Ovary (tissue), 9 donors: Measurements from ENCODE around the gene CMTM2. TPM values are rescaled to one million over a fixed set of nuclear protein-coding genes. Genes with fewer than 3 reads are reported as not detected.
"Not testable (repeated sequence)": the region's sequence is repeated elsewhere in the genome, so short reads cannot be mapped to it uniquely, and the experiment has no call there.

Experiments used
- DNase-seq, 5 donors: peaks; one replicate each; pipeline ENCODE4 v3.0.0-alpha.2; 2019 to 2020
- H3K27ac ChIP-seq, 2 donors: fragments of 200-600 bp; one replicate each; pipeline versions ENCODE4 v1.5.1 to v1.8.0; 2019 to 2022
- H3K27me3 ChIP-seq: fragments of 200-600 bp; one replicate; pipeline ENCODE4 v1.8.0; 2022
- H3K36me3 ChIP-seq: fragments of 200-600 bp; sonication (generic); one replicate; pipeline ENCODE4 v1.5.1; 2019
- H3K4me1 ChIP-seq: one replicate; pipeline ENCODE4 v1.8.1; 2013; ENCODE audit warnings: mild to moderate bottlenecking, moderate library complexity; ENCODE audit not compliant: insufficient read depth
- H3K4me3 ChIP-seq: fragments of 200-600 bp; sonication (generic); one replicate; pipeline ENCODE4 v1.5.1; 2017
- H3K9me3 ChIP-seq, 2 donors: fragments of 200-600 bp in 1 of 2; sonication (generic) in 1 of 2; one replicate each; pipeline versions ENCODE4 v1.5.1 to v1.8.1; 2013 to 2019; ENCODE audit warnings: mild to moderate bottlenecking in 1 of 2, moderate library complexity in 1 of 2
- CTCF ChIP-seq, 3 donors: fragments of 450-650 bp in 2 of 3; fragments of 200-600 bp in 1 of 3; IDR thresholded peaks; one replicate each; pipeline versions ENCODE4 v1.5.1 to v1.8.0; 2016 to 2022; ENCODE audit warnings: antibody characterized with exemption in 3 of 3, mild to moderate bottlenecking in 1 of 3
- EP300 ChIP-seq: sonication (generic); formaldehyde crosslinking; IDR thresholded peaks from one replicate; pipeline ENCODE4 v1.6.1; 2017; ENCODE audit warnings: antibody characterized with exemption
- POLR2A ChIP-seq: fragments of 450-650 bp; IDR thresholded peaks from one replicate; pipeline ENCODE4 v1.6.1; 2017; ENCODE audit warnings: antibody characterized with exemption, mild to moderate bottlenecking, moderate library complexity
- WGBS, 3 donors: extraction: QIAGEN DNeasy Blood & Tissue Kit in 1 of 3; methylation state at CpG; one replicate each; pipeline versions ENCODE4 v1.1.5 to v1.1.7; 2013 to 2017; 5-methylcytosine and 5-hydroxymethylcytosine counted together
- intact Hi-C, 4 donors: fragments of 100-400 bp; cut with DNase I; formaldehyde crosslinking; loops; one replicate each; pipeline versions ENCODE4 v1.11.0 to v1.15.1; 2022 to 2023
- polyA plus RNA-seq, 2 donors: library from polyadenylated mRNA; stranded (reverse); fragments of 200-250 nt in 1 of 2; fragments of 350-450 nt in 1 of 2; fragmentation: Illumina TruSeq in 1 of 2; extraction: RNeasy Lipid Tissue Mini Kit (QIAGEN cat#74804) in 1 of 2; gene quantifications; one replicate each; pipeline ENCODE4 v1.2.3, GENCODE V29; 2013 to 2014
- total RNA-seq, 7 donors: library from RNA; depleted of rRNA in 2 of 7; stranded (reverse); fragments of >200 nt in 2 of 7; fragmentation: NEBNext Ultra II Directional in 3 of 7; extraction: Animal tissue kit (Norgen Biotek cat#: 25700) in 3 of 7; gene quantifications; one replicate each; pipeline versions ENCODE4 v1.1.0 to v1.2.4, GENCODE V29; 2016 to 2023
- donor health status: DM: no; HTN: no; CAD: no; lungs with moderate emphysema.
- donor health status: DM: no; HTN: no; CAD: no.
- donor health status: Bipolar disorder and iron deficiency.
- donor health status: DM: yes; HTN: yes; CAD: no.
- donor health status: DM: no; HTN: no; CAD: no.
- donor health status: DM: yes; HTN: yes; CAD: no.

Gene CMTM2
- total and polyA plus RNA-seq, 9 donors = 0.21 to 1.8 (median 0.38) TPM; not detected in 6

GRCh38 chr16:66622863-66623262 is 43.6 kb downstream of the CMTM2 start:
- H3K36me3 ChIP-seq = no peaks in the 10 kb centered on the region
- 56 to 72% (median 62%) methylated on average over 3 of the region's 3 CpGs for WGBS, 3 donors
- no peak for DNase-seq
- intact Hi-C loops = loop anchor here in 1 of 4 donors (10.0 kb wide), 1 partner anchor 1152 kb away; no protein-coding TSS in a partner anchor
- H3K4me3 ChIP-seq = no peak overlapping the region
- no peaks in the 10 kb centered on the region for H3K27me3 ChIP-seq
- no peak overlapping the region for H3K27ac ChIP-seq
- H3K4me1 ChIP-seq = peaks cover 2% of the 10 kb centered on the region
- H3K9me3 ChIP-seq = no peaks in the 10 kb centered on the region
- TF ChIP-seq EP300 (no peak), CTCF (IDR thresholded peaks at IDR 0.05) (no peak), POLR2A (no peak)

GRCh38 chr16:66623755-66624154 is 44.5 kb downstream of the CMTM2 start:
- no peak overlapping the region for H3K27ac ChIP-seq
- no peak for DNase-seq
- 86 to 88% (median 88%) methylated on average over 3 of the region's 3 CpGs for WGBS, 3 donors
- H3K27me3 ChIP-seq = no peaks in the 10 kb centered on the region
- H3K36me3 ChIP-seq = no peaks in the 10 kb centered on the region
- TF ChIP-seq CTCF (IDR thresholded peaks at IDR 0.05) = no peak
- TF ChIP-seq EP300 = no peak
- TF ChIP-seq POLR2A = no peak
- intact Hi-C loops = loop anchor here in 1 of 4 donors (10.0 kb wide), 1 partner anchor 1151 kb away; no protein-coding TSS in a partner anchor
- H3K9me3 ChIP-seq = no peaks in the 10 kb centered on the region
- no peak overlapping the region for H3K4me3 ChIP-seq
- H3K4me1 ChIP-seq = peaks cover 4% of the 10 kb centered on the region

GRCh38 chr16:66627611-66628378 is 48.5 kb downstream of the CMTM2 start:
- H3K27ac ChIP-seq, H3K27me3 ChIP-seq, H3K4me3 ChIP-seq, H3K36me3 ChIP-seq, H3K9me3 ChIP-seq, H3K4me1 ChIP-seq: not testable (repeated sequence)
- WGBS, 3 donors = 23 to 38% (median 26%) methylated on average over 17 of the region's 17 CpGs
- DNase-seq = peak in 1 of 5 donors; percentile 69
- intact Hi-C loops = loop anchor here in 1 of 4 donors (10.0 kb wide), 1 partner anchor 1147 kb away; no protein-coding TSS in a partner anchor

- Histone ChIP-seq H3K27me3 (no peaks in the 10 kb centered on the region), H3K9me3 (no peaks in the 10 kb centered on the region), H3K4me3 (no peak overlapping the region), H3K4me1 (peaks cover 4% of the 10 kb centered on the region), H3K36me3 (no peaks in the 10 kb centered on the region), H3K27ac (no peak overlapping the region)
- no peak for DNase-seq
- TF ChIP-seq POLR2A = no peak
- TF ChIP-seq EP300 = no peak
- TF ChIP-seq CTCF (IDR thresholded peaks at IDR 0.05) = no peak
- WGBS, 3 donors = 90 to 95% (median 92%) methylated on average over 5 of the region's 5 CpGs
- intact Hi-C loops = loop anchor here in 1 of 4 donors (10.0 kb wide), 1 partner anchor 1145 kb away; no protein-coding TSS in a partner anchor
Observed at GRCh38 chr16:66629856-66630255, 50.6 kb downstream of the CMTM2 start.

GRCh38 chr16:66630561-66631260 is 51.4 kb downstream of the CMTM2 start:
- H3K9me3 ChIP-seq, H3K27ac ChIP-seq, H3K4me1 ChIP-seq, H3K36me3 ChIP-seq, intact Hi-C loops, DNase-seq, H3K27me3 ChIP-seq, H3K4me3 ChIP-seq: not testable (repeated sequence)
- 95 to 96% methylated on average over 5 to 35 of the region's 49 CpGs; no CpG with 5 or more reads in 1 of the 3 donors for WGBS, 3 donors

GRCh38 chr16:66631558-66631957 is 52.3 kb downstream of the CMTM2 start:
- H3K36me3 ChIP-seq, H3K4me1 ChIP-seq, intact Hi-C loops, H3K27me3 ChIP-seq, H3K9me3 ChIP-seq, H3K27ac ChIP-seq, H3K4me3 ChIP-seq, DNase-seq: not testable (repeated sequence)
- WGBS, 3 donors = 94 to 99% (median 96%) methylated on average over 3 to 4 of the region's 4 CpGs
